ENCODE data around the gene SLC1A4.

DNA sequence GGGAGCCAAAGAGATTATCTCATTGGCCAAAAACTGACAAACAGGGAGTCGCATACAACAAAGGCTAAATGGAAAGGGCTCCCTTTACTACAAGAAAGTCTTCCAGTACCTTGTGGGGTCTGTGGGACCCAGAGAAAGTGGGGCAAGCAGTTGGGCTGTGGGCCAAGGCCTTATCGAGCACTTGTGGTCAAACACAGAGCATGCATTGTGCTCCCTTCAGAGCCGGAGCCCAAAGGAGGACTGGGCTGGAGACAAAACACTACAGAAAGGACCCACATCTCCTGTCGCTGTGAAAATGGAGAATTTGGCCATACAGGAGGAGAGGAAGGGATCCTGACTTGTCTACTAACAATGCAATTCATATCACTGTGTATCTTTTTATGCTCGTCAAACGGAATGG lies 37.1 kb upstream of the SLC1A4 start:
- TF ChIP-seq POLR2A (IDR thresholded peaks at IDR 0.05) (no peak), EP300 (IDR thresholded peaks at IDR 0.05) (no peak)
- TF ChIP-seq, protein P1, sequence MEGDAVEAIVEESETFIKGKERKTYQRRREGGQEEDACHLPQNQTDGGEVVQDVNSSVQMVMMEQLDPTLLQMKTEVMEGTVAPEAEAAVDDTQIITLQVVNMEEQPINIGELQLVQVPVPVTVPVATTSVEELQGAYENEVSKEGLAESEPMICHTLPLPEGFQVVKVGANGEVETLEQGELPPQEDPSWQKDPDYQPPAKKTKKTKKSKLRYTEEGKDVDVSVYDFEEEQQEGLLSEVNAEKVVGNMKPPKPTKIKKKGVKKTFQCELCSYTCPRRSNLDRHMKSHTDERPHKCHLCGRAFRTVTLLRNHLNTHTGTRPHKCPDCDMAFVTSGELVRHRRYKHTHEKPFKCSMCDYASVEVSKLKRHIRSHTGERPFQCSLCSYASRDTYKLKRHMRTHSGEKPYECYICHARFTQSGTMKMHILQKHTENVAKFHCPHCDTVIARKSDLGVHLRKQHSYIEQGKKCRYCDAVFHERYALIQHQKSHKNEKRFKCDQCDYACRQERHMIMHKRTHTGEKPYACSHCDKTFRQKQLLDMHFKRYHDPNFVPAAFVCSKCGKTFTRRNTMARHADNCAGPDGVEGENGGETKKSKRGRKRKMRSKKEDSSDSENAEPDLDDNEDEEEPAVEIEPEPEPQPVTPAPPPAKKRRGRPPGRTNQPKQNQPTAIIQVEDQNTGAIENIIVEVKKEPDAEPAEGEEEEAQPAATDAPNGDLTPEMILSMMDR (IDR thresholded peaks at IDR 0.05): no peak
